Fibroblast of peridontal ligament (primary cell): Measurements from ENCODE around the gene SYTL2.
"Not testable (repeated sequence)": the region's sequence is repeated elsewhere in the genome, so short reads cannot be mapped to it uniquely, and the experiment has no call there.

Experiments
- DNase-seq: peaks from one replicate; pipeline ENCODE4 v3.0.0-alpha.2; 2010; ENCODE audit errors: extremely low read depth

The SYTL2 gene

DNA sequence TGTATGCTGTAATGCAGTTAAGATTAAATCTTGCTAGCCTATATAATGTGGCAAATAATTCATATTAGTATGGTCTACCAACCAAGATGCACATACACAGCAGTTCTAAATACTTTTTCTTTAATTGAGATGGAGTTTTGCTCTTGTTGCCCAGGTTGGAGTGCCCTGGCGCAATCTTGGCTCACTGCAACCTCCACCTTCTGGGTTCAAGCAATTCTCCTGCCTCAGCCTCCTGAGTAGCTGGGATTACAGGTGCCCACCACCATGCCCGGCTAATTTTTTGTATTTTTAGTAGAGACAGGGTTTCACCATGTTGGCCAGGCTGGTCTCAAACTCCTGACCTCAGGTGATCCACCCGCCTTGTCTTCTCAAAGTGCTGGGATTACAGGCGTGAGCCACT lies 156.6 kb downstream of the SYTL2 start:
- DNase-seq = not testable (repeated sequence)

DNA sequence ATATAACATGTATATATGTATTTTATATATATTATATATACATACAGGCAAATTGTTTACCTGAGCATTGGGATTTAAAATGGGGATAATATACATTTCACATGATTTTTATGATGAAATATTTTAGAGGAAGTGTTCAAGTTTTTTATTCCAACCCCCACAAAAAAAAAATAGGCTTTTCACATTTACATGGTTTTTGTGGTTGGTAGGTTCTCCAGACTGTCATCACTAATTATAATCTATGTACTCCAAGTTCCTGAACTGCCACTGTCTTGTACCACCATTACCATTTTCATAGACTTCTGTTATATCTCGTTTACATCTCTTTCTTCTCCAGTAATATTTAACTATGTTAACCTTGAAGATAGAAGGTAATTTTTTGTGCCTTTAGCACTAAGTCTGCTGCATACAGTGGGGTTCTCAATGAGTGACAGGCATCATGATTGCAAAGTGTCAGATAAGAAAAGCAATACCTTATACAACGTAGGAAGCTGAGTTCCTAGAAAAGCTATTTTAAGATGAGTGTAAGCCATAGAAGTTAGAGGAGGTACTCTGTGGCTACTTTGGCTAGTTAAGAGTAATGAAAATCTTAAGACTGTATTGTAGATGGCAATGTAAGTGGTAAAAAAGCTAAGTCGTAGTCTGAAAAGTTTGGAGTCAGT lies 158.0 kb downstream of the SYTL2 start:
- DNase-seq = no peak

GRCh38 chr11:85651118-85651517 lies 159.8 kb downstream of the SYTL2 start:
- no peak for DNase-seq

DNA sequence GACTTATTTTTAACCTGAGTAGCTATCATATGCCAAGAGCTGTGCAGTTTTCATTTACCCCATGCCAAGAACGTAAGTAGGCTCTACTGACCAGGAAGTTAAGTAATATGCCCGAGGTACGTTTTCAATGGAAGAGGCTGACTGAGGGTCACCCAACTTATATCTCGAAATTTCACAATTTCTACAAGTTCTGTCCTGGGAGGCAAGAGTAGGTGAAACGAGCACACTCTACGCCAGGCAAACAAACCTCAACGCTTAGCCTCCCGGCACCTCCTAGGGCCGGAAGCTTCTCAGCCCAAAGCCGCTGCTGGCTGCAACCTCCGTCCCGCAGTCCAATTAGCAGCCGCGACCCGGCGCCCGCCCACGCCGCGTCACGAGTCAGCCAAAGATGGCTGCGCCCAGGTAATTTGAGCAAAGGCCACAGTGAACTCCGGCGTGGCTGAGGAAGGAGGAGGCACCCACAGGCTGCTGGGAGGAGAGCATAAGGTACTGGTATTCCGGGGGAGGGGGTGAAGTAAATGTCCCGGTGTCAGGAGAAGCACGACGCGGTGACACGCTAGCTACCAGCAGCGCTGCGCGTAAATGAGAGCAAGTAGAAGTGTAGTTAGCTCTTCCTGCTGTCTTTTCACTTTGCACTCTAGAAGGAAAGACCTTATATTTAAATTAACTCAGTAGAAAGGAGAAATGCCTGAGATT lies 163.2 kb downstream of the SYTL2 start, which contains the start of gene TMEM126A:
Gene TMEM126A (plus strand): TSS at position 364 of the 696 bp plus-strand sequence. CDS start 2,289 bp downstream, outside the sequence.
- DNase-seq = peak; percentile 71

- no peak for DNase-seq
Observed at GRCh38 chr11:85647078-85647477, 163.9 kb downstream of the SYTL2 start.
